GM23248 (cell line): ENCODE measurements around the gene ACSM2B. TPM values are rescaled to one million over a fixed set of nuclear protein-coding genes. Genes with fewer than 3 reads are reported as not detected.
"Not testable (repeated sequence)": the region's sequence is repeated elsewhere in the genome, so short reads cannot be mapped to it uniquely, and the experiment has no call there.

Experiments
- DNase-seq: peaks from one replicate; pipeline ENCODE4 v3.0.0-alpha.2; 2015
- H2AFZ ChIP-seq: fragments of 200-600 bp; sonication (generic); 2 replicates; pipeline ENCODE4 v1.6.1; 2016; ENCODE audit warnings: antibody characterized with exemption
- H3F3A ChIP-seq: fragments of 200-600 bp; sonication (generic); 2 replicates; pipeline ENCODE4 v1.6.1; 2016; ENCODE audit warnings: mild to moderate bottlenecking, antibody characterized with exemption, mixed run types; ENCODE audit not compliant: insufficient read depth
- H3K27ac ChIP-seq: fragments of 200-600 bp; sonication (generic); 2 replicates; pipeline ENCODE4 v1.5.1; 2016; ENCODE audit warnings: mild to moderate bottlenecking
- H3K27me3 ChIP-seq: fragments of 200-600 bp; sonication (generic); replicated peaks from 2 replicates; pipeline ENCODE4 v1.6.1; 2016; ENCODE audit warnings: mild to moderate bottlenecking; ENCODE audit not compliant: insufficient read depth
- H3K36me3 ChIP-seq: fragments of 200-600 bp; sonication (generic); 2 replicates; pipeline ENCODE4 v1.6.1; 2016; ENCODE audit warnings: low read depth, mild to moderate bottlenecking
- H3K4me1 ChIP-seq: fragments of 200-600 bp; sonication (generic); 2 replicates; pipeline ENCODE4 v1.6.1; 2016; ENCODE audit warnings: mild to moderate bottlenecking; ENCODE audit not compliant: insufficient read depth
- H3K4me2 ChIP-seq: fragments of 200-600 bp; sonication (generic); one replicate; pipeline ENCODE4 v1.6.1; 2016; ENCODE audit warnings: mild to moderate bottlenecking; ENCODE audit not compliant: unreplicated experiment
- H3K4me3 ChIP-seq: fragments of 200-600 bp; sonication (generic); 2 replicates; pipeline ENCODE4 v1.5.1; 2016; ENCODE audit warnings: mild to moderate bottlenecking
- H3K79me2 ChIP-seq: fragments of 200-600 bp; sonication (generic); 2 replicates; pipeline ENCODE4 v1.6.1; 2016; ENCODE audit warnings: mild to moderate bottlenecking; ENCODE audit not compliant: insufficient read depth
- H3K9ac ChIP-seq: fragments of 200-600 bp; sonication (generic); 2 replicates; pipeline ENCODE4 v1.6.1; 2016; ENCODE audit warnings: mild to moderate bottlenecking
- H3K9me2 ChIP-seq: fragments of 200-600 bp; sonication (generic); 2 replicates; pipeline ENCODE4 v1.6.1; 2016; ENCODE audit warnings: mixed run types, mild to moderate bottlenecking, moderate library complexity; ENCODE audit not compliant: insufficient read depth
- H3K9me3 ChIP-seq: fragments of 200-600 bp; sonication (generic); one replicate; pipeline ENCODE4 v1.6.1; 2017; ENCODE audit warnings: low read depth
- H4K20me1 ChIP-seq: fragments of 200-600 bp; sonication (generic); 2 replicates; pipeline ENCODE4 v1.6.0; 2016; ENCODE audit not compliant: insufficient read depth
- EZH2 ChIP-seq: fragments of 200-600 bp; sonication (generic); IDR thresholded peaks from 2 replicates; pipeline ENCODE4 v1.6.1; 2018; ENCODE audit warnings: antibody characterized with exemption, mild to moderate bottlenecking; ENCODE audit not compliant: insufficient read depth, poor library complexity, severe bottlenecking
- EZH2phosphoT487 ChIP-seq: fragments of 200-600 bp; sonication (generic); IDR thresholded peaks from 2 replicates; pipeline ENCODE4 v1.6.1; 2018; ENCODE audit warnings: antibody characterized with exemption, moderate library complexity, mild to moderate bottlenecking, low read depth; ENCODE audit not compliant: insufficient read depth
- WGBS, 2 experiments: methylation state at CpG; one replicate each; pipeline ENCODE4 v1.1.6; 2015 to 2017; ENCODE audit warnings: low lambda C conversion rate in 2 of 2, low coverage in 1 of 2; ENCODE audit errors: missing lambda C conversion rate in 2 of 2; 5-methylcytosine and 5-hydroxymethylcytosine counted together
- in situ Hi-C: fragments of 300-500 bp; cut with MboI; formaldehyde crosslinking; loops from 2 replicates; pipeline ENCODE4 v1.15.0; 2020
- polyA plus RNA-seq: library from polyadenylated mRNA; unstranded; fragments of >200 nt; fragmentation: Nextera tagmentation; extraction: Ambion mirVana; gene quantifications from 2 replicates; pipeline ENCODE4 v1.2.1, GENCODE V29; 2016
- total RNA-seq: library from RNA; depleted of rRNA; stranded (reverse); fragments of >200 nt; shearing (Covaris generic); gene quantifications from 2 replicates; pipeline ENCODE4 v1.2.3, GENCODE V29; 2014

ACSM2B gene
- total and polyA plus RNA-seq, 2 experiments from 2014 or later: not detected

- no peak overlapping the region for H2AFZ ChIP-seq
- no peaks in the 10 kb centered on the region for H3K79me2 ChIP-seq
- no peaks in the 10 kb centered on the region for H3K4me1 ChIP-seq
- H3K4me2 ChIP-seq: no peak overlapping the region
- TF ChIP-seq EZH2: no peak
- TF ChIP-seq EZH2phosphoT487: no peak
- no peak for DNase-seq
- H3K27ac ChIP-seq: no peak overlapping the region
- no peaks in the 10 kb centered on the region for H3K27me3 ChIP-seq
- in situ Hi-C loops: no loop called here
- H3K4me3 ChIP-seq: no peak overlapping the region
- H3K9ac ChIP-seq: no peak overlapping the region
- no peaks in the 10 kb centered on the region for H4K20me1 ChIP-seq
- H3K9me2 ChIP-seq: no peaks in the 10 kb centered on the region
- no peaks in the 10 kb centered on the region for H3K9me3 ChIP-seq
- H3K36me3 ChIP-seq: no peaks in the 10 kb centered on the region
- 4 to 5% methylated on average over 2 of the region's 2 CpGs for WGBS, 2 experiments
- no peaks in the 10 kb centered on the region for H3F3A ChIP-seq
Observed at GRCh38 chr16:20611350-20611902, 35.3 kb upstream of the ACSM2B start.

GRCh38 chr16:20610892-20611349 lies 34.8 kb upstream of the ACSM2B start:
- no peaks in the 10 kb centered on the region for H3K79me2 ChIP-seq
- no peaks in the 10 kb centered on the region for H3K36me3 ChIP-seq
- in situ Hi-C loops: no loop called here
- no peaks in the 10 kb centered on the region for H3K9me2 ChIP-seq
- 0 to 12% methylated on average over 4 of the region's 4 CpGs for WGBS, 2 experiments
- H3K4me3 ChIP-seq: no peak overlapping the region
- H3K27ac ChIP-seq: no peak overlapping the region
- TF ChIP-seq EZH2 (no peak), EZH2phosphoT487 (no peak)
- H3K4me1 ChIP-seq: no peaks in the 10 kb centered on the region
- no peak overlapping the region for H3K4me2 ChIP-seq
- H3K9me3 ChIP-seq: no peaks in the 10 kb centered on the region
- no peaks in the 10 kb centered on the region for H3F3A ChIP-seq
- H4K20me1 ChIP-seq: no peaks in the 10 kb centered on the region
- H2AFZ ChIP-seq: no peak overlapping the region
- H3K27me3 ChIP-seq: no peaks in the 10 kb centered on the region
- DNase-seq: no peak
- no peak overlapping the region for H3K9ac ChIP-seq

DNA sequence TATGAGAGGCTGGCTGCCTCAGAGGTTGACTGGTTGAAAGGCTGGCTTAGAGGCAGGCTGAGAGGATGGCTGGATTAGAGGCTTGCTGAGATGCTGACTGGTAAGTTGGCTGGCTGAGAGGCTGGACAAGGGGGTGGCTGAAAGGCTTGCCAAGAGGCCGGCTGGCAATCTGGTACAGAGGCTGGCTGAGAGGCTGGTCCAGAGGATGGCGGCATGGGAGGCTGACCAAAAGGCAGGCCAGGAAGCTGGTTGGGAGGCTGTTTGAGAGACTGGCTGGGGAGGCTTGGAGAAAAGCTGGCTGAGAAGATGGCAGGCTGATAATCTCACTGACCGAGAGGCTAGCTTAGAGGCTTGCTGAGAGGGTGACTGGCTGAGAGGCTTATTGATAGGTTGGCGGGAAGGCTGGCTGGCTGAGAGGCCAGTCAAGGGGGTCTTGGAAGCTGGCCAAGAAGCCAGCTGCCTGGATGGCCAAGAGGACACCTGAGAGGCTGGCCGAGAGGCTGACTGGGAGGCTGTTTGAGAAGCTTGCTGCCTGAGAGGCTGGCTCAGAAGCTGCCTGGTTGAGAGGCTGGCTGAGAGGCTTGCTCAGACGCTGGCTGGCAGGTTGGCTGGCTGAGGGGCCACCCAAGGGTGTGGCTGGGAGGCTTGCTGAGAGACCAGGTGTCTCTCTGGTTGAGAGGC lies 34.2 kb upstream of the ACSM2B start:
- H3K27ac ChIP-seq: no peak overlapping the region
- H3K9me3 ChIP-seq: no peaks in the 10 kb centered on the region
- no peaks in the 10 kb centered on the region for H3F3A ChIP-seq
- 4 to 5% methylated on average over 4 to 6 of the region's 6 CpGs for WGBS, 2 experiments
- no peak overlapping the region for H3K4me3 ChIP-seq
- no peaks in the 10 kb centered on the region for H3K36me3 ChIP-seq
- no peak for DNase-seq
- TF ChIP-seq EZH2phosphoT487 (no peak), EZH2 (no peak)
- H4K20me1 ChIP-seq: no peaks in the 10 kb centered on the region
- in situ Hi-C loops: no loop called here
- no peaks in the 10 kb centered on the region for H3K9me2 ChIP-seq
- H3K9ac ChIP-seq: no peak overlapping the region
- H3K79me2 ChIP-seq: no peaks in the 10 kb centered on the region
- no peaks in the 10 kb centered on the region for H3K27me3 ChIP-seq
- no peaks in the 10 kb centered on the region for H3K4me1 ChIP-seq
- no peak overlapping the region for H2AFZ ChIP-seq
- H3K4me2 ChIP-seq: no peak overlapping the region

DNA sequence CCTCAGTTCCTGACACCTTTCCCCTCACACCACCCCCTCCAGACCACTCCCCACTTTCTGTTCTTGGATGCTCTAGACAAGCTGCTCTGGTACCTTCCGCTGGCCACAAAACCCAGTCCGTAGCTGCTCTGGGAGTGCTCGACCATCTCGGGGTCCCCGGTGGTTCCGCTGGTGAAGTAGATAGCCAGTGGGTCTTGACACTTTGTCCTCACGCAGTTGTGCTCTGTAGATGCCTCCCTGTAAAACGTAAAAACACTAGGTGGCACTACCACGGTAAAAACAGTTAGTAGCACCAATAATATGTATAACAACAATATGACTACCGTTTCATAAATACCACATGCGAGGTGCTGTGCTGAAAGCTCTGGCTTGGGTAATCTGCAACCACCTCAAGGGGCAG lies 26.0 kb upstream of the ACSM2B start:
- 35 to 46% methylated on average over 11 of the region's 11 CpGs for WGBS, 2 experiments
- H3F3A ChIP-seq, H3K4me3 ChIP-seq, H3K27ac ChIP-seq, H4K20me1 ChIP-seq, H3K9ac ChIP-seq, in situ Hi-C loops, H3K9me3 ChIP-seq, H3K4me2 ChIP-seq, H3K79me2 ChIP-seq, H2AFZ ChIP-seq, H3K36me3 ChIP-seq, DNase-seq, H3K27me3 ChIP-seq, H3K4me1 ChIP-seq, H3K9me2 ChIP-seq: not testable (repeated sequence)

DNA sequence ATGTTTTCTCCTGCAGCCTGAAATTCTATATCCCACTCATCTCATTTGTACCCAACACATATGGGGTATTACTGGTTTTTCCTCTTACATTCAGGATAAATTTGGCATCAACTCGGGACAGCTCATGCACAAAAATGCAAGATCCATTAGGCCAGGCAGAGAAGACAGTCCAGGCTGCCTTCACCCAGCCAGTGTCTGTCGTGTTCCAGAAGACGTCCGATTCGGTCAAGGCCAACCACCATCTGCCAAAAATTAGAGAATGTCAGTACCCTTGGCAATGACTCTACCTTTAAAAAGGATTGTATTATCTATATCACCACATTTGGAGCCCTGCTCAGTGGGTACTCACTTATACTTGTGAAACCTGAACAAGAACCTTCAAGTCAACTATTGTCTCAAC lies 23.3 kb upstream of the ACSM2B start:
- in situ Hi-C loops, H2AFZ ChIP-seq: not testable (repeated sequence)
- WGBS, 2 experiments: 19 to 30% methylated on average over 5 of the region's 5 CpGs

More for the DNA sequence above, 23.3 kb upstream of the ACSM2B start:
- H3K9me3 ChIP-seq, H3K9ac ChIP-seq, H4K20me1 ChIP-seq, DNase-seq, H3F3A ChIP-seq, H3K27ac ChIP-seq, H3K4me1 ChIP-seq, H3K4me2 ChIP-seq, H3K4me3 ChIP-seq, H3K79me2 ChIP-seq, H3K27me3 ChIP-seq, H3K9me2 ChIP-seq, H3K36me3 ChIP-seq: not testable (repeated sequence)
